NCI-H748 (cell line): ENCODE measurements around the gene SLC24A4.

Source experiments
- DNase-seq: peaks from one replicate; lab custom pipeline; 2025; ENCODE audit not compliant: unreplicated experiment; lab: John Stamatoyannopoulos, UW

Gene SLC24A4

GRCh38 chr14:92473261-92473968, 150.4 kb downstream of the SLC24A4 start:
- DNase-seq: no peak

DNA sequence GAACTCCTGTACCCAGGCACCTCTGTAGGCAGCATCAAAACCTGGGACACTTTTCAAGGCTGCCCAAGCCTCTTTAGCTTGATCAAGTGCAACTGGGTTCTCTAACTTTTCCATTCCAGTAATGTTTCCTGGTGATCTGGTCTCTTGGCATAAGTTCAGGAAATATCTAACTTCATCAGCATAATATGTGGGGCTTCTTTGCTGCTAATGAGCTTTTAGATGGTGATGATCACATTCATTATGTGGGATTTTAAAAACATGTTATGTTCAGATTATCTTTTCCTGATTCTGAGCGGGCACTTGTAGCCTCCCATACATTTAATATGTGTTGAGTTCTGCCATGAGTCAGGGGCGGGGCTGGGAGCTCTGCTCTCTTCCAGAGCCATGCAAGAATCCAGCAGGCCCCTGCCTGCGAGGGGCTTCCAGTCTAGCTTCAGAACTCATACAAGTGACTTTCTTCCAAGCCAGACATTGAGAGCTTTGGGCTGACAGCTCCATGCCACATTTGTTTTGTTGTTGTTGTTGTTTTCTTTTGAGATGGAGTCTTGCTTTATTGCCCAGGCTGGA, 151.1 kb downstream of the SLC24A4 start:
- DNase-seq: no peak

DNA sequence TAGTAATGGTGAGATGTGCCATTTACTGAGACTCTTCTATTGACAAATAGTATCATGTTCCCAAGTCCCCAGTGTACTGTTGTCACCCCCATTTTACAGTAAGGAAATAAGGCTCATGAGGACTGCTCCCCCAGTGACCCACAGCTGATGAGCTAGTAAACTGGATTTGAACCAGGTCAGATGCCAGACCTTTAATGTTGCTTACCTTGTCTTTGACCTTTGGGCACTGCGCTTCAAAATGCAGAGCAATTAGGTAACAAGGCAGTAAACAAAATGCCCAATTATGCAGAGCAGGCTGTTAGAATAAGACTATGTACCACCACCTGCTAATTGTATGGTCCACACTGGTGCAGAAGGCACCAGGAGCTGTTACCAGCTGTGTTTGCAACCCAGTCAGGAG, 152.1 kb downstream of the SLC24A4 start:
- DNase-seq: no peak

DNA sequence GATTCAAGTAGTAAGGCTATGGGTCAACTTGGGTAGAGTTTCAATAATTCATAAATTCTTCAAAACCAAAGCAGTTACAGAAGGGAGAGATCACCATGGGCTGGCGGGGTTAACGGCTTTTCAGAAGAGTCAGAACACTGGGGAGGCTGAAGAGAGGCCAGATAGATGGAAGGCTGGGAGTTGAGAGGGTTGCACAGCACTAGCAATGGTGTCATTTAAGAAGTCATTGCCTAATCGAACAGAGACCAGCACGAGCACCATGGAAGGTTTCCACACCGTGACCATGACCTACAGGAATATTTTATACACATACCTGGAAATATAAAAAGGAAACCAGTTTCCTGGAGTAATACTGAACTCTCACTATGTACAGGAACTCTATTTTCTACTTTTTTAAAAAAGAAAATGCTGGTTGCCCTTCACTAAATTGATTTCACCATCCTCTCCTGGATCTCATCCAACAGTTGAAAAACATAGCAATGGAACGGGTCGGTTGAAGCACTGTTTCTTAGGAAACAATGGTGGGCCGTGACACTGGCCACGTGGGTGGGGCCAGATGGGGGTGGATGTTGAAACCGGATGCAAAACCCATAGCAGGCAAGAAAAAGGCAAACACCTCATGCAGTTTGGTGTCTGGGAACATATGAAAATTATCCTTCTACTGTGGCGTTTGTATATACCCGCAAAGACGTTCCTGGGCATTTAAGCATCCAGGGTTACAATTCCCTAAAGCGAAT, 152.7 kb downstream of the SLC24A4 start:
- peak; percentile 62 for DNase-seq

GRCh38 chr14:92480856-92481255, 157.9 kb downstream of the SLC24A4 start:
- DNase-seq: no peak

GRCh38 chr14:92481386-92481785, 158.4 kb downstream of the SLC24A4 start:
- DNase-seq: no peak

GRCh38 chr14:92481811-92482555, 159.0 kb downstream of the SLC24A4 start:
- DNase-seq: no peak

GRCh38 chr14:92482621-92483319, 159.8 kb downstream of the SLC24A4 start:
- DNase-seq: no peak

DNA sequence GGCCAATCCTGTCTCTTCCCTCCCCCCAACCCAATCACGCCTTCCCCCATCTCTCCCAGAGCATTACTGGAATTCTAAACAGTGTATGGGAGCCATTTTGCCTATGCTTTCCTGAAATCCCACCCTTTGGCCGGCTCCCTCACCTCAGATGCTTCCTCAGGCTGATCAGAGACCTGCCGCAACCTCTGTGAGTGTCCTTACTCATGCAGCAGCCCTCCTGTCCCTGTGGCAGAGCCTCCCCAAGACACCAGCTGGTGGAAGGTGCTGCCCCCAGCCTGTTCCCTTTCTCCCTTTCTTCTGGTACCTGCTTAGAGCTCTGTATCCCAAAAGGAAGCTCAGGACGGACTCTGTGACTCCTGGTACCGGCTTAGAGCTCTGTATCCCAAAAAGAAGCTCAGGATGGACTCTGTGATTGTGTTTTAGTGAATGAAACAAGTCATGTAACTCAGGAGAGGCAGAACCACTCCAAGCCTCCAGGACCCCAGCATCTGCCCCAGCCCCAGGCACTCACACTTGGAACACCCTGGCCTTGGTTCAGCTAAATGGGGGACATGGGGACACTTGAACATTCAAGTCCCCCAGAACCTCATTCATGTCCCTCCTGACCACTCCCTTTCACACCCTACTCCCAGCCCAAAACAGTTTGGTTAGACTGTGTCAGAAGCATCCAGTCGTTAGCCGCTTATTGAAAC, 161.3 kb downstream of the SLC24A4 start:
- no peak for DNase-seq

- DNase-seq: no peak
Observed at GRCh38 chr14:92486881-92487280, 163.9 kb downstream of the SLC24A4 start.

DNA sequence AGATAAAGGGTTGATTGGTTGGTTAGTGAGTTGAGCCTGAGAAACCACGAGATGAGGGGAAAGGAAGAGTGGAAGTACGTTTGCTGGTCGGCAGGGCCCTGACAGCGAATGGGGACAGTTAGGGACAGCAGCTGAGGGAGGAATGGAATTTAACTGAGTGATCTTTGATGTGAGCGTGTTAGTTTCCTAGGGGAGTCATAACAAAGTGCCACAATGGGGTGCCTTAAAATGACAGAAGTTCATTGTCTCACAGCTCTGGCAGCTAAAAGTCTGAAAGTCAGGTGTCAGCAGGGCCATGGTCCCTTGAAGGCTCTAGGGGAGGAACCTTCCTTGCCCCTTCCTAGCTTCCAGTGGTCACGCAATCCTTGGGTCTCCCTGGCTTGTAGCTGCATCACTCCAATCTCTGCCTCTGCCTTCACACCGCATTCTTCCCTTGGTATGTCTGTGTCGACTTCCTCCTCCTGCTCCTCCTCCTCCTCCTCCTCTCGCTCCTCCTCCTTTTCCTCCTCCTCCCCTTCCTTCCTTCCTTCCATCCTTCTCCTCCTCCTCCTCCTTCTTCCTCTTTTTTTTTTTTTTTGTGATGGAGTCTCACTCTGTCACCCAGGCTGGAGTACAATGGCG, 164.7 kb downstream of the SLC24A4 start:
- no peak for DNase-seq

DNA sequence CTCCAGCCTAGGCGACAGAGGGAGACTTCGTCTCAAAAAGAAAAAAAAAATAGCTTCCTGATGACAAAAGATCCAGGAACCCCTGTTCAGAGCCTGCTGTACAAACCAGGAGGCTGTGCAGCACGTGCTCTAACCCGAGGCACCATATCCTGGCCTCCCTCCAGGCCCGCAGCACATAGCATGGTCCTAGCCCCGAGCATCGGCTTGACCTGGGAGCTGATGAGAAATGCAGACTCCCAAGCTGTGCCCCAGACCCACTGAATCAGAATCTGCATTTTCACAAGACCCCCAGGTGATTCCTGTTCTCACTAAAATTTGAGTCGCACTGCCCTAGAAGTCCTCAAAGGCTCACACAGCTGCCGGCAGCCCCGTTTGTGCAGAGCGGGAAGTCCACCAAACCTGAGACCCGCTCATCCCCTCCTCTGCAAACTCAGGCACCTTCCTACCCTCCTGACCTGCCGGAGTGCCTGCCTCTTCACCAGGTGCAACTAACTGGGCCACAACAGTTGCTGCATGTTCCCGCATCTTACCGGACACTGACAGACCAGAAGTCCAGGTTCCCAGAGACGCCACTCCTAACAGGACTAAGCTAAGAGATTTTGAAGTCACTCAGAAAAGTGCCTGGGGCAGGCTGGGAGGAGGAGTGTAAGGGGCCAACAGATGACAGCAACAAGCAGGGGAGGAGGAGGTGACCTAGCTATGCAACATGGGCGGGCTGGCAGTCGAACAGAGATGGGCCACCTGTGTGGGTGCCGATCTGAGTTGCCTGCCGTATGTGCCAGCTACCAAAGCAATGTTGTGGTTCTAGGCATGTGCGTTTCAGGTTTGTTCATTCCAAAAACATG, 166.7 kb downstream of the SLC24A4 start:
- no peak for DNase-seq

DNA sequence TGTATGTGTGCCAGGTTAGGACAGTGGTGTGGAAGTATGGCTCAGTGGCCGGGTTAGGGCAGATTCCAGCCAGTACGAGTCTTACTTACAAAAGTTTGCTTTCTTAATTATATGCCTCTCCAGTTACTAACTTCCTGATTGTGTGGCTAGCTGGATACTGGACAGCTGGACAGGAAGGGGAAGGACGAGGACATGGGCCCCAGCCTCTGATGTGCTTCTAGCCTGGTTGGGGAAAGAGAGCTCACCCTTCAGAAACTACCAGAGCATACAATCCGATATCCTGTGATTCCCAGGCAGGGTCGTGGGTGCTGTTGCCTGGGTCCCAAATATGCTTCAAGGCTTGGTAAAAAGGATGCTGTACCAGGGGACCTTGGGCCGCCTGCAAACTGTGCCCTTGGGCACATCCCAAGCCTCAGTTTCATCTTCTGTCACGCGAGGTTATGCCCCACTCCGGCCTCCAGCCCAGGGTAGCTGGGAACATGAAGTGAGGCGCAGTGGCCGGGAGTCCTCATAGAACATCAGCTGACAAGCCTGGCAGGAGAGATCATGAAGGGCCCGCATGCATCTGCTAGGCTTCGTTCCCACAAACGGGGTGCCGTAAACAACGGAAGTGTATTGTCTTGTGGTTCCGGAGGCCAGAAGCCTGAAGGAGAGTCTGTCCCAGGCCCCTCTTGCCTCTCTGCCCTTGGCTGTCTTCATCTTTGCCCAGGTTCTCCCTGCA, 167.4 kb downstream of the SLC24A4 start:
- no peak for DNase-seq

DNA sequence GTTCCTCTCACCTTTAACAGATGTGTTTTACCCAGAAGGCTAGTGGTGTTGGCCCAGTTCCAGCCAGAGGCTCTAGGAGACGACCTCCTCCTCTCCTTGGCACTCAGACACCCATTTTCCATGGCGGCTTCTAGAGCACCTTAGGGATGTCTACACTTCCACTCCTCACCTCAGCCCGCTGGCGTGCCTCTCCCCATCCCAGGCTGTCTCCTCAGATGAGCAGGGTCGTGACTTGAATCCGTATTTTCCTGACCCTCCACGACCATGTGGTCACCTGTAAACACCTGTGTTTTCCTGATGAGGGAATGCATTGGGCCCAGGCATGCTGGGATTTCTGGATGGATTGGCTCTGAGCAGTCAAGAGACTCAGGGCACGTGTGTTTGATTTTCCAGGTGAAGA, 168.8 kb downstream of the SLC24A4 start:
- no peak for DNase-seq

DNA sequence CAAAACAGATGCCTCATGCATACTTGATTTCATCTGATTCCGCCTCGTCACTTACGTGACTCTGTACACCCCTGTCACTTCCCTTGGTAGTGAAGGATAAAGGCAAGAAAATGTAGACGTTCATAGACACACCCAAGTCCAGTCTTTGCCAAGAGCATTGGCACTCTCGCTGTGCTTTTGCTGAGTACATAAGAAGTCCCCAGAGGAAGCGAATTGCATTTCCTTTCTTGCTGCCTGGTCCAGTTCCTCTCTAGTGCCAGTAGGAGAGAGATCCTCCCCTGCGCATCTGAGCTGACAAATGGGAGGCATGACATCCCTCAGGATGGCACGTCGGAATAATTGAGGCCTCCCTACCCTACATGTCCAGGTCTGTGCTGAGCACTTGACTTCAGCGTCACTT, 169.3 kb downstream of the SLC24A4 start:
- no peak for DNase-seq

DNA sequence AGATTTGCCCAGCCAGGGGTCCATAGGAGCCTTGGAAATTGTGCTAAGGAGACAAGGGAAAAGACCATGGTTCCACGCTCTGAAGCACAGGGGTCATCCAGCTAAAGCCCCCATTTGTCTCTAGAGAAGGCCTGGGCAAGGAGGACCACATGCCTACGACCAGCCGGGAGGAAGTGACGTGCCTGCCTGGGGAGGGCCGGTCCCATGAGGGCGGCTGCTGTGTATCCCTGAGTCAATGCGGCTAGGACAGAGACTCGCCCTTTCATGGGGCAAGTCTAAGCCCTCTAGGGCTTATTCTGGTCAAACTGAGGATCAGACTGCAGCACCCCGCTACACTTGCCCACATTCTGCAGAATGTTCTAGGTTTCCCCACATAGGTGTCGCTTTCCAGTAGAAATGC, 170.1 kb downstream of the SLC24A4 start:
- no peak for DNase-seq

- DNase-seq: no peak
Observed at GRCh38 chr14:92493492-92493891, 170.5 kb downstream of the SLC24A4 start.

DNA sequence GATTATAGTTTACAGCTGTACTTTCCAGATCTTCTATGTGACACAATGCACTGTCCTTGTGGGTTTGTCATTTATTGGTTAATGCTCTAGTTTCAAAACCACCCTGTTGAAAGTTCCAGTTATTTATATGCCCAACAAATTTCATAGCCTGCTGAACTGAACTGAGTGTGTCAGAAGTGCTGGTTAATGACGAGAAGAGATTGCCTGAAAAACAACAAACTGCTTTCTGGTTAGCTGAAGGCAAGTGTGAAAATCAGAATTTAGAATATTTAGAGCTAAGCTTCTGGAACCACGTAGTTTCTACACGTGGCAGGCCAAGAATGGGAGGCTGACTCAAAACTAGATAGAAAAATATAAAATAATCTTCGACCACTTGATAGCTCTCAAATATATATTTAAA, 171.5 kb downstream of the SLC24A4 start:
- no peak for DNase-seq
